SH-SY5Y (cell line): ENCODE data around the gene CCNB2.

ENCODE experiments used
- GATA2 ChIP-seq: IDR thresholded peaks from 2 replicates; pipeline ENCODE4 v1.6.1; 2011; ENCODE audit warnings: mild to moderate bottlenecking, low read depth, low read length
- GATA3 ChIP-seq: IDR thresholded peaks from 2 replicates; pipeline ENCODE4 v1.6.1; 2011; ENCODE audit warnings: low read depth, mild to moderate bottlenecking, low read length, moderate library complexity

DNA sequence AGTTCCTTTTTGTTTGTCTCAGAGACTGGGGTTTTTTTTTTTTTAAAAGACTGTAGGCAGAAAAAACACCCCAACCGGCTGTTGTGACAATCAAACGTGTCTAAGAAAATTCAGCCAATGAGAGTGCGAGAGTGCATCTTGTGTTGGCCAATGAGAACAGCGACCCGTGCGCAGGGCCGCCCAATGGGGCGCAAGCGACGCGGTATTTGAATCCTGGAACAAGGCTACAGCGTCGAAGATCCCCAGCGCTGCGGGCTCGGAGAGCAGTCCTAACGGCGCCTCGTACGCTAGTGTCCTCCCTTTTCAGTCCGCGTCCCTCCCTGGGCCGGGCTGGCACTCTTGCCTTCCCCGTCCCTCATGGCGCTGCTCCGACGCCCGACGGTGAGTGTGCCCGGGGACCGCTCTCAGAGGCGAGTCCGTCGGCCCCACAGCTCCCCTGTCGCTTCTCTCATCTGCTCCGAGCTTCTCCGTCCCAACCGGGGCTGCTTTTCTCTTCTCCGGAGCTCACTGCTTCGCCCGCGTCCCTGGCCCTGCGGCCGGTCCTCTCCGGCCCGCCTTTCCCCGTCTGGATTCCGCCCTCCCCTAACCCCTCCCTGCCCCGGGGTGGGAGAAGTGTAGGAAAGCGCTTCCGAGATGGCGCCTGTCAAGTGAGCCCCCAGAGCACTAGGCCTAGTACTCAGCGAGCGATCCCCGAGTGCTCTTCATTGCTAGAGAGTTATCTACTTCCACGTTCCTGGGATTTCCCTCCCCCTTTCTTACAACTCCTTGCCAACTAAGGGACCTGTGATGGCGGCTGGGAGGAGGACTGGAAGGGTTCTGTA lies at the start of gene CCNB2:
- TF ChIP-seq GATA2 (no peak), GATA3 (no peak)
